ENCODE measurements around the gene CRKL.
"Not testable (repeated sequence)": the region's sequence is repeated elsewhere in the genome, so short reads cannot be mapped to it uniquely, and the experiment has no call there.

The CRKL gene

DNA sequence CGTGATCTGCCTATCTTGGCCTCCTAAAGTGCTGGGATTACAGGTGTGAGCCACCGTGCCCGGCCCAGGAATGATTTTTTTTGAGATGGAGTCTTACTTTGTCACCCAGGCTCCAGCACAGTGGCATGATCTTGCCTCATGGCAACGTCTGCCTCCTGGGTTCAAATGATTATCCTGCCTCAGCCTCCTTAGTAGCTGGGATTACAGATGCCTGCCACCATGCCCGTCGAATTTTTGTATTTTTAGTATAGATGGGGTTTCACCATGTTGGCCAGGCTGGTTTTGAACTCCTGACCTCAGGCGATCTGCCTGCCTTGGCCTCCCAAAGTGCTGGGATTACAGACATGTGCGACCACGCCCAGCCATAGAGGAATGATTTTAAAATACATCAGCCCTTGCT, 17.8 kb downstream of the CRKL start:
- not testable (repeated sequence) for DNase-seq

DNA sequence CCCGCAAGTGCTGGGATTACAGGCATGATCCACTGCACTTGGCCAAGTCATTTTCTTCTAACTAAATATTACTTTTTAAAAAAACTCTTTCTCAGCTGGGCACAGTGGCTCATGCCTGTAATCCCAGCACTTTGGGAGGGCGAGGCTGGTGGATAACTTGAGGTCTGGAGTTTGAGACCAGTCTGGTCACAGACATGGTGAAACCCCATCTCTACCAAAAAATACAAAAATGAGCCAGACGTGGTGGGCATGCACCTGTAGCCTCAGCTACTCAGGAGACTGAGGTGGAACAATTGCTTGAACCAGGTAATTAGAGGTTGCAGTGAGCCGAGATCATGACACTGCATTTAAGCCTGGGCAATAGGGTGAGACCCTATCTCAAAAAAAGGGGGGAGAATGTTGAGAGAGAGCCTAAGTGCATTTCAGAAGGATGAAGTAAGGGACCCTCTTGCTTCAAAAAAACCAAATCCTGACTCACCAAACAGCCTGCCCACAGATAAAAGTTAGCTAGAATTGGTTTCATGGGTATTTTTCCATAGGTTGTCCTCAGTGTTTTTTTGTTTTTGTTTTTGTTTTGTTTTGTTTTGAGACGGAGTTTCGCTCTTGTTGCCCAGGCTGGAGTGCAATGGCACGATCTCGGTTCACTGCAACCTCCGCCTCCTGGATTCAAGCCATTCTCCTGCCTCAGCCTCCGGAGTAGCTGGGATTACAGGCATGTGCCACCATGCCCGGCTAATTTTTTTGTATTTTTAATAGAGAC, 18.8 kb downstream of the CRKL start:
- not testable (repeated sequence) for DNase-seq

DNA sequence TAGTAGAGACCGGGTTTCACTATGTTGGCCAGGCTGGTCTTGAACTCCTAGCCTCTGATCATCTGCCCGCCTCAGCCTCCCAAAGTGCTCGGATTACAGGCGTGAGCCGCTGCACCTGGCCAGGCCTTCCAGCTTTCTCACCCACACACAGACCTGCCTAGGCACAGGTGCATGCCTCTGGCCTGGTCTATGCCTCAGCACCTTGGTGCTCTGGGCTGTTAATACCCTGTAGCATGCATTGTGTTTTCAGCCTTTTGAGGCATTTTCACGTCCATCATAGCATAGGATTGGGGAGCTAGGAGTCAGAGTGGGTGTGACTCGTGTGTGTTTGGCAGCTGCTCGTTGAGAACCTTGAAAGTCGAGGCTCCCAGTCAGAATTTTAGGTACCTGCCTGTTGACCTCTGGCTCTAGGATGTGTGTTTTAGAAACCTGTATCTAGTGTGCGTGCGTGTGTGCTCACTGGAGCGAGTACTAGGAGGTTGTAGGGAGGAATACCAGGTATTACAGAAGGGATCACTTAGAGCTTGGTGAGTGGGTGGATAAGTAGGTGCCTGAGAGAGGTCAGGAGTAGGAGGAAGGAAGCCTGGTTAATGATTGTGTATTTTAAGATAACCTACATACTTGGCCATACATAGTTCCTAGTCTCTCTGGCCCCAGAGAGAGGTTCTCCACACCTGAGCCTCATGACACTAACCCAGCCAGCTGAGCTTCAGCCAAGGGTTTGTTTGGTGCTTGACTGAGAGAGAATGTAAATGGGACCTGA, 20.0 kb downstream of the CRKL start:
- DNase-seq: no peak

DNA sequence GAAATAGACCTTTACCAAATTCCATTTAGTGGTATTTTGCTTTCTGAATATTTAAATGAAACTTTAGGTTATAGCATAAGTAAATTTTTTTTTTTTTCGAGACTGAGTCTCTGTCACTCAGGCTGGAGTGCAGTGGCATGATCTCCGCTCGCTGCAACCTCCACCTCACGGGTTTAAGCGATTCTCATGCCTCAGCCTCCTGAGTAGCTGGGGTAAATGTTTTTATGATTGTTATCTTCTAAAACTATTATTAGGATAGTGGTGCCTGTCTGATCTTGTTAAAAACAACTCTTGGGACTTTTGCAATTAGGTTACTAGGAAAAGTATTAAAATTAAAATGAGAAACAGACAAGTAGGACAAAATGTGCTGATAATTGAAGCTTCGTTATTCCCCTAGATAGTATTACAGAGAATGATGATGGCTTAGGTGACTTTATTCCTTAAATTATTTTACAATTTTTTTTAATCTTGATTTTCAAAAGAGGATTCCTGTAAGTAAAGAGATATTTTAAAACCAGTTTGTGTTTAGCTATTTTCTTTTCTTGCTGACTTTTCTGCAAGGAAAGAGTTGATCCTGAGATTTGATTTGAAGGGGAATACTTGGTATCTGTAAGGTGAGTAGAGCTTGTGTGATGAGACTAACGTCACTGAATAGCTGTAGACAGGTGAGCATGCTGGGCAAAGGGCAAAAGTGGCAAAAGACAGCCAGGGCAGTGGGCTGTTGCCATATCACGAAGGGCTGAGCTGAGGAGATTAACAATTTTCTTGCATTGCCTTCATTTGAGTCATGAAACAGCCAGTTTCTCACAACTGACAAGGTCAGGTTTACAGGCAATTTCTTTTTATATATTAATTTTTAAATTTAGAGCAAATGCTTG, 20.8 kb downstream of the CRKL start:
- DNase-seq: no peak

DNA sequence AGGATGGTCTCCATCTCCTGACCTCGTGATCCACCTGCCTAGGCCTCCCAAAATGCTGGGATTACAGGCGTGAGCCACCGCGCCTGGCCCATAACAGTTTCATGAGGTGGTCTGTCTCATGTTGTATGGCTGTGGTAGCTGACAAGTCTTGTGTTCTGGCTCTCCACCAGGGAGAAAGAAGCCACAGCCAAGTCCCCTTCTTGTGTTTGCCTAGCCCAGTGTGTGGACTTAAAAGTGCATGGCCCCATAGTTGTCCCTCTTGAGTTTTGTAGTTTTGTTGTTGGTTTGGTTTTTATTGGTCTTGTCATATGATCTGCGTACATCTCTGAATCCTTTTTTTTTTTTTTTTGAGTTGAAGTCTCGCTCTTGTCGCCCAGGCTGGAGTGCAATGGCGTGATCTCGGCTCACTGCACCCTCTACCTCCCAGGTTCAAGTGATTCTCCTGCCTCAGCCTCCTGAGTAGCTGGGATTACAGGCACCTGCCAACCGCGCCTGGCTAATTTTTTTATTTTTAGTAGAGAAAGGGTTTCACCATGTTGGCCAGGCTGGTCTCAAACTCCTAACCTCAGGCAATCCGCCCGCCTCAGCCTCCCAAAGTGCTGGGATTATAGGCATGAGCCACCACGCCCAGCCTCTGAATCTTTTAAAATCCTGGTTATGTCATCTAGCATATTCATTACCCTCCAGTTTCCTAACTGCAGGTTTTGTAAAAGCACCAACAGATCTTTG, 22.4 kb downstream of the CRKL start:
- not testable (repeated sequence) for DNase-seq

DNA sequence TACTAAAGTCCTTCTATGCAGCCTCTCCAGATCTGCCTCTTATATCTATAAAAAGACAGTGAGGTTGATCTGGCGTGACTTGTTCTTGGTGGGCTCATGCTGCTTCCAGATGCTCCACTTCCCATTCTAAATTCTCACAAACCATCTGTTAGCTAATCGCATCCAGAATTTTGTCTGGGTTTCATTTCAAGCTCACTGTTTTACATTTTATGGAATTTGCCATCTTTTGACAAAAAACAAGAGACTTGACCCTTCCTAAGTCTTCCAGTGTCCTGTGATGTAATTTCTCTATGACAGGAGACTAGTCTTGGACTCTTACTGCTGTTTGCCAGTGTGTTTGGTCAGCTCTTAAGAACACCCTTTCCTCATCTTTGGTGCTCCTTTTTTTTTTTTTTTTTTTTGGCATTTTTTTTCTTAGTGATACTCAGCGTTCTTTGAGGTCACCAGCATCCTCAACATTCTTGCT, 23.0 kb downstream of the CRKL start:
- DNase-seq: no peak

DNA sequence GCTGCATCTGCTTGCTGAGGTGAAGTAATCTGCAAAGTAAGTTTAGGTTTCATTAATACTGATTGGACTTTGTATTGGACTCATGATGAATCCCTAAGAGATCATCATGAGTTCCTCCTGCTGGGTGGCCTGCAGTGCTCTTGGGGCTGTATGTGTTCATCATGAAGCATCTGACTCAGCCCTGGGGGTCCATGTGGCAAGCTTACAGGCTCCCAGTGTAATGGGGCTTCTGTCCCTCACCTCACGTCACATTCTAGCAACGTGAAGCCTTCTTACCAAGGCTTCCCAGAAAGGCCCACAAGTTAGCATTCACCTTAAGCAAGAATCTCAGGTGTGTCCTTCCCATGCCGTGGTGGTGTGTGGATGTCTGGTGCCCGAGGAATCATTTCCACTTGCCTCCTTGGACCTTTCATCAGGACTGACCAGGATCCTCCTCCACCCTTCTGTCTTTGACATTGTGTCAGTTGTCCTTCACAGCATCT, 23.7 kb downstream of the CRKL start:
- DNase-seq: no peak

DNA sequence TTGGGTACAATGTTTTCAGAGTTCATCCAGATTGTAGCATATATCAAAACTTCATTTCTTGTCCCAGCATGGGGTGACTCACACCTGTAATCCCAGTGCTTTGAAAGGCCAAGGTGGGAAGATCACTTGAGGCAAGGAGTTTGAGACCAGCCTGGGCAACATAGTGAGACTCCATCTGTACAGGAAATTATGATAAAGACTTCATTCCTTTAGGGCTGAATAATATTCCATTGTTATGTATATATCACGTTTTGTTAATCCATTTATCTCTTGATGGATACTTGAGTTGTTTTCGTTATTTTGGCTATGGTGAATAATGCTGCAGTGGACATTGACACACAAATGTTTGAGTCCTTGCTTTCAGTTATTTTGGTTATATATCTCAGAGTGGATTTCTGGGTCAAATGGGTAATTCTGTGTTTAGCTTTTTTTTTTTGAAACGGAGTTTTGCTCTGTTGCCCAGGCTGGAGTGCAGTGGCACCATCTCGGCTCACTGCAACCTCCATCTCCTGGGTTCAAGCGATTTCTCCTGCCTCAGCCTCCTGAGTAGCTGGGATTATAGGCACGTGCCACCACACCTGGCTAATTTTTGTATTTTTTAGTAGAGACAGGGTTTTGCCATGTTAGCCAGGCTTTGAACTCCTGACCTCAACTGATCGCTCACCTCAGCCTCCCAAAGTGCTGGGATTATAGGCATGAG, 25.1 kb downstream of the CRKL start:
- not testable (repeated sequence) for DNase-seq

DNA sequence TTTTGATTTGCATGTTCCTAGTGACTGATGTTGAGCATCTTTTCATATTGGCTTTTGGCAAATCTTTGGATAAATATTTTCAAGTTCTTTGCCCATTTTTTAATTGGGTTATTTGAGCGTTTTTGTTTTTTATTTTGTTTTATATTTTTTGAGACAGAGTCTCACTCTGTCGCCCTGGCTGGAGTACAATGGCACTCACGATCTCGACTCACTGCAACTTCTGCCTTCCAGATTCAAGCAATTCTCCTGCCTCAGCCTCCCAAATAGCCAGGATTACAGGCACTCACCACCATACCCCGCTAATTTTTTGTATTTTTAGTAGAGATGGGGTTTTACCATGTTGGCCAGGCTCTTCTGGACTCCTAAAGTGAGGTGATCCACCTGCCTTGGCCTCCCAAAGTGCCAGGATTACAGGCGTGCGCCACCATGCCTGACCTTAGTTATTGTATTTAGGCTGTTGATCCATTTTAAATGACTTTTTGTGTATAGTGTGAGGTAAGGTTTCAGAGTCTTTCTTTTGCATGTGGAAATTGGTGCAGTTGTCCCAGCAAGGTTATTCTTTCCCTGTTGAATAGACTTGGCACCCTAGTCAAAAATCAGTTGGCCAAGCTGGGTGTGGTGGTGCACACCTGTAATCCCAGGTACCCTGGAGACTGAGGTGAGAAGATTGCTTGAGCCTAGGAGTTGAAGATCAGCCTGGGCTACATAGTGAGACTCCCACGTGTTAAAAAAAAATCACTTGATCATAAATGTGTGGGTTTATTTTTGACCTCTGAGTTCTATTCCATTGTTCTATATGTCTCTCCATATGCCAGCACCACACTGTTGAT, 26.1 kb downstream of the CRKL start:
- no peak for DNase-seq

DNA sequence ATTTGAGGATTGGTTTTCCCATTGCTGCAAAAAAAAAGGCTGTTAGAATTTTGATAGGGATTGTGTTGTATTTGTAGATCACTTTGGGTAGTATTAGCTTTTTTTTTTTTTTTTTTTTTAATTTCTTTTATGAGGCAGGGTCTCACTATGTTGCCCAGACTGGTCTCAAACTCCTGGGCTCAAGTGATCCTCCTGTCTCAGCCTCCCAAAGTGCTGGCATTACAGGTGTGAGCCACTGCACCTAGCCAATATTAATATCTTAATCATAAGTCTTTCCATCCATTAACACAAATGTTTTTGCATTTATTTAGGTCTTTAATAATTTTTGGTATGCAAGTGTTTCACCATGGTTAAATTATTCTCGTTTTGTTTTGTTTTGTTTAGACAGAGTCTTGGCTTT, 26.8 kb downstream of the CRKL start:
- no peak for DNase-seq

DNA sequence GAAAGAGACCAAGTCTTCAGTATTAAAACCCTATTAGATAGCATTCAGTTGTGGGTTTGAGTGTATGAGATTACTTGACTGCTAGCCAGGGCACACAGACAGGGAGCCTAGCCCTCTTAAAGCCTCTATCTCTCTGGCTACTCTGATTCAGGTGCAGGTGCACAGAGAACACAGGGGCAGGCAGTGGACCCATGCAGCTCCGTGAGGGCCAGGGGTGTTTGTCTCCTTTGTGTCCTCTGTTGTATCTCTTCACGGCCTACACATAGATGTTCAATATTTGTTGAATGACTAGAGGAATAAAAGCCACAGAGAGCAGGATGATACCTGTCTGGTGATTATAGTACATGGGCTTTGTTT, 28.3 kb downstream of the CRKL start:
- no peak for DNase-seq

DNA sequence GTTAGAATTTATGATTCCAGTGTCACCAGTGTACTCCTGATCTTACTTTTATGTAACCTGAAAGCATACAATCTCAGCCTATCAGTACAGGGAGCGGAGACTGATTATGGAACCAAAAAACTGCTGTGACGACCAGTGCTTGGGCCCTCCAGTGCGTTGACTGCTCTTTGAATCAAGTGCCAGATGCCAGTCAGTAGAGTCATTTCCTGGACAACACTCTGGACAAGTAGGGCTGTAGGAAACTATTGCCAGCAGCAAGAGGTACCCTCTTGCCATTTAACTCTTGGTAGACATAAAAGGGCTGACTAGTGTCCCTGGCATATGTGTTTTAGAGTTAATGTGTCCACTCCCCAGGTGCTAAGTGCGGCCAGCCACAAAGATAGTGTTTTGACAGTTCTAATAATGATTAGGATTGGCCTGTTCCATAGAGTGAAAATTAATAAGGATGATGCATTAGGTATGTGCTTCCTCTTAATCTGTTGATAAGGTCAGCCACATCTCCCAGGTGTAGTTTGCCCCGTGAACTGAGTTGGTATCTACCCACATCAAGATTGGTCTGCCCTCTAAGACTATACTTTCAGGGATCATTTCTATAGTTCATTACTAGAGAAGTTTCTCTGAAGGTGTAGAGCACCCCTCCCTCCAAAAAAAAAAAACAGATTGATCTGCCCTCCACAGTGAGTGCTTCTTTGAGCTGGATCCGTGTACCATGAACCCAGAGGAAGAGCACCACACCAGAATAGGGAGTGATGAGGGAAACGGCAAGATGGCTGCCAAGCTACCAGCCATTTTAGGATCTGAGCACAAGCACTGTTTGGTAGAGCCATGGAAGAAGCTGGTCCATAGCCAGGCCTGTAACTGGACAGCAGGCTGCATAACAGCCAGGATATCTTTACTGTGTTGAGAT, 29.1 kb downstream of the CRKL start:
- no peak for DNase-seq

DNA sequence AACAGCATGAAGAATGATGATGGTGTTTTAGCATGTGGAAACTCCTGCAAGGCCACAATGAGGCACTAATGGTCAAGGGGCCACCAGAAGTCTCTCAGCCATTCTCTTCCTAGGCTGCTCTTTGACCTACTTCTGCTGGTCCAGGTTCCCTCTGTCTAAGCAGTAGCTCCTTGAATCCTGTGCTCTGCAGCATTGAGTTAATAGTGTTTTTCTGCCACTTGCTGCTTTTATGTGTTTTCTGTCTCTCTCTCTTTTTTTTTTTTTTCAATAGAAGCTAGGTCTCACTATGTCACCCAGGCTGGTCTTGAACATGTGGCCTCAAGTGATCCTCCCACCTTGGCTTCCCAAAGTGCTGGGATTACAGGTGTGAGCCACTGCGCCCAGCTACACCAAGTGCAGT, 29.8 kb downstream of the CRKL start:
- no peak for DNase-seq

DNA sequence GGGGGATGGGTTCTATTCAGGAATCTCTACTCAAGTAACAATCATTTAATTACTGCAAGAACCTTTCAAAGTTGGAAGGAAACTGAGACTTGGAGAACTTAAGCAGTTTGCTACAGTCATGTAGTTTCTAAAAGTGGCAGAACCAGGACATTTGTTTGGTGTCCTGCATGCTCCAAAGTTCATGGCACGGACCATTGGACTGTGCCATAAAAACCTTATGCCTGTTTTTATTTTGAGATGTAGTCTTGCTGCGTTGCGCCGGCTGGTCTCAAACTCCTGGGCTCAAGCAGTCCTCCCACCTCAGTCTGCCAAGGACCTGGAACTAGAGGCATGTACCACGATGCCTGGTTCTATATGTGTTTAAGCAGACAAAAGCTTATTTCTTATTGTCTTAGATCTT, 31.2 kb downstream of the CRKL start:
- no peak for DNase-seq

DNA sequence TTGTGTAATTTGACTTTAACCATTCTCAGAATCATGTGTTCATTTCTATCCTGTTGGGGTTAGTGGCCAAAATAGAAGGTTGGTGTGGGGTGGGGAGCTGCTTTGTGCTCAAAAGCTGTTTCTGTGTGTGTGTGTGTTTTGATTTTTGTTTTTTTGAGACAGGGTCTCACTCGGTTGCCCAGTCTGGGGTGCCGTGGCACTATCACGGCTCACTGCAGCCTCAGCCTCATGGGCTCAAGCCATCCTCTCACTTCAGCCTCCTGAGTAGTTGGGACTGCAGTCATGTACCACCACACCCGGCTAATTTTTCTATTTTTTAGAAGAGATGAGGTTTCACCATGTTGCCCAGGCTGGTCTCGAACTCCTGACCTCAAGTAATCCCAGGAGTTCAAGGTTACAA, 31.8 kb downstream of the CRKL start:
- DNase-seq: no peak

DNA sequence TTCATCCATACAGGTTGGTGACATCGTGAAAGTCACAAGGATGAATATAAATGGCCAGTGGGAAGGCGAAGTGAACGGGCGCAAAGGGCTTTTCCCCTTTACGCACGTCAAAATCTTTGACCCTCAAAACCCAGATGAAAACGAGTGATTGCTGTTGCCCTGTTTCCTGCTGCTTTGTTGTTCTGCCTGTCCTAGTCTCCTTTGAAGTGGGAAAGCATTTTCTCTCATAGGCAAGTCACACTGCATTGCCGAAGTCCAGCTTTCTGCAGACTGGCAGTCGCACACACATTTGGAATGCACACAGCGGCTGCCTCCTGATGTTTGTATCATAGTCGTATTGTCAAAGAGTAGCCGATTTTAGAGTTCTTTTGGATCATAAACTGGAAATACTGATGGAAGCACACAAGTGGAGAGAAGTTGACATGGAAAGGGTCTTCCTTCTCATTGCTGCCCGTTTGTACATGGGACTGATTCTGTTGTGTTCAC, 32.5 kb downstream of the CRKL start:
- DNase-seq: no peak

DNA sequence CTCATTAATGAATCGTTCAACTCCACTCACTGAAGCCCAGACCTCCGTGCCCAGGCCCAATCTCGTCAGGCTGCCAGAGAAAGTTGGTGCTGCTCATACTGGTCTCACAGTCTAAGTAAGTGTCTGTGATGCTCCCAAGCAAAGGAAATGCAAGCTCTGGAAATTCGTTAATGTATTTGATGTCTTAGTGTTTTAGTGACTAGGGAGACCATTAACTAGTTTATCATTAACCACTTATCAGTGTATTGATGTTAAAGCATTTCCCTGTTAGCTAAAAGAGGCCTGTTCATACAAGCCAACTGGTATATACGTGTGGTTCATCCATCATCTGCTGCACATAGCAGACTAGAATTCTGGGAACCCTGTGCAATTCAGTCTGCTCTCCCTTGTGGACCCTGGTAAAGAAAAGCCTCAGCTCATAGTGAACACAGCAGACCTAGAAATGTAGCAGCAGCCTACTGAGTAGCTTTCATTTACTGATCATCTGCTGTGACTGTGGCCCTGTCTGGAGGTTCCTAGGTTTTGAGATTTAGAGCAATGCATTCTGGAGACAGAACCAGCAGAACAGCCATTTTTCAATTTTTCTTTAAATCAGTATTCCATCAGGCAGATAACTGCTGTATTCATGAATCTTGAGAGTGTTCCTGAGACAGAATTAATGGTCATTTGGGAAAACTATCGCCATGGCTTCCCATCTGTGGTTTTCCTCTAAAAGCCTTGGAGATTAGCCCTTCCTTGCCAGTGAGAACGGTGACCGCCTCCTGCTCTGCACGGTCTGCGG, 34.1 kb downstream of the CRKL start:
- DNase-seq: no peak

DNA sequence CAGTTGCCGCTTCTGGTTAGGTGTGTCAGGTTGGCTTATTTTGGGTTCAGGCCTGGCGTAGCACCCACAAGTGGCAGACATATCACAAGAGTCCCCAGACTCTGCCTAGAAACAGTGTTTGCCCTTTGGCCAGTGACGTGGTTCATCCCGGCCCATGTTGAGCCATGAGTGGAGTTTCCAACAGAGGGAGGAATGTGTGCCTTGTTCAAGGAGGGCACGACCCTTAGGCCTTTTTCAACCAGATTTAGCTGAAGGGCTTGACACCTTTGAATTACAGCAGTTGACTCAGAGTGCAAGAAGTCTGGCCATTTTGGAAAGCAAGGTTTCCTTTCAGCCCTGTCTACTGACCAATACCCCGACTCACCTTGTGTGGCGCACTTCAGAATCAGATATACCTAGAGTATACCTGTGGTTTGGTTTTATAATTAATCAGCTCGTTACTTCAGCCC, 34.7 kb downstream of the CRKL start:
- no peak for DNase-seq

Data from inflammatory macrophage treated with lipopolysaccharide for 4 hours (primary cell).